Measurements from ENCODE around the gene ZBTB46. TPM values are rescaled to one million over a fixed set of nuclear protein-coding genes. Genes with fewer than 3 reads are reported as not detected.

Gene ZBTB46
- total and polyA plus RNA-seq, 5 donors, result 6.7 to 18.1 (median 15.8) TPM

DNA sequence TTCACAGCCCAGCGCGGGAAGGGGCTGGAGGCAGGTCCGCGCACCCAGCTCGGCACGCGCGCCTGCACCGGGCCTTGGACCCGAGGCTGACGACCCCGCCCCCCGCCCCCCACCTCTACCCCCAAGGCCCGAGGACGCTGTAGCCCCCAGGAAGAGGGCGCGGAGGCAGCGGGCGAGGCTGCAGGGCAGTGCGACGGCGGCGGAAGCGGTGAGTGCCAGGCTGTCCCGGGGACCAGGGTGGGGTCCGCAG lies 93.4 kb downstream of the ZBTB46 start:
- Histone ChIP-seq H3K4me1 (ENCODE audit: control insufficient read depth, insufficient read depth, low read length) (peaks cover 5% of the 10 kb centered on the region), H3K4me3 (ENCODE audit: low read length) (peak overlapping the region; percentile 7), H3K9me3 (ENCODE audit: control insufficient read depth, low read length) (no peaks in the 10 kb centered on the region), H3K27ac (ENCODE audit: low read length) (no peak overlapping the region), H3K27me3 (ENCODE audit: control insufficient read depth, insufficient read depth) (no peaks in the 10 kb centered on the region)
- intact Hi-C loops (cut with DNase I), result loop anchor here in 1 of 4 donors (10.0 kb wide), 1 partner anchor 93 kb away; no protein-coding TSS in a partner anchor
- no peak for DNase-seq
- WGBS, result 14% methylated on average over 26 of the region's 26 CpGs
- no peak for ATAC-seq

DNA sequence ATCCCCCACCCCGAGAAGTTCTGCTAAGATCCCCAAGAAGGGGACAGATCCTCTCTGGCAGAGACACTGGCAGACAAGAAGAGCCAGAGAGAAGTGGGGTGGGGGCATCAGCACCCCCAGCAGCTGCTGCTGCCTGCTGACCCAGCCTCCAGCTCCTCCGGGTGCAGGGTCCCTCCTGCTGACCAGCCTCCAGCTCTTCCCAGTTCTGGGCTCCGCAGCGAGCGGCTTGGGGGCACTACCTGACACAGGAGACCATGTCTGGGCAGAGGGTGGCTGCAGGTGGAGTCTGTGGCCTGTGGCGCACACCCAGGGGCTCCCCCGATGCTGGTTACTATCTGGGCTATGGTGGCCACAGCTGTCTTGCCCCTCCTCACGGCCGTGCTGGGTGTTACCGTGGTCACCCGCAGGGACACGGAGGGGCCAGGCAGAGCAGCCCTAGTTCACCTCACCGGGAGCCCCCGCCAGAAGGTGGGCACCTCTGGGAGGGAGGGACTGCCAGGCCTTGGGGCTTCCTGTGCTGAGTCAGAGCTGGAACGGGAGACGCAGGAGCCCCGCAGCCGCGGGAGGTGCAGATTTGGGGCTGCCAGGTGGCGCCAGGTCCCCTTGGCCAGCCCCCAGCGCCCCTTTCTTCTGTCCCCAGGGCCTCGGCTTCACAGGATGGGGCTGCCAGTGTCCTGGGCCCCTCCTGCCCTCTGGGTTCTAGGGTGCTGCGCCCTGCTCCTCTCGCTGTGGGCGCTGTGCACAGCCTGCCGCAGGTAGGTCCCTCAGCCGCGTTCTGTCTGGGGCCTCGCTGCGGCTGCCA lies 94.0 kb downstream of the ZBTB46 start:
- peak in 2 of 3 donors; percentile 55 to 72 for DNase-seq
- no peaks in the 10 kb centered on the region for H3K9me3 ChIP-seq (ENCODE audit: control insufficient read depth, low read length)
- WGBS, result 53% methylated on average over 30 of the region's 30 CpGs
- no peak for ATAC-seq
- no peaks in the 10 kb centered on the region for H3K27me3 ChIP-seq (ENCODE audit: control insufficient read depth, insufficient read depth)
- intact Hi-C loops (cut with DNase I), result loop anchor here in 1 of 4 donors (10.0 kb wide), 1 partner anchor 92 kb away; no protein-coding TSS in a partner anchor
- H3K27ac ChIP-seq (ENCODE audit: low read length), result no peak overlapping the region
- peaks cover 5% of the 10 kb centered on the region for H3K4me1 ChIP-seq (ENCODE audit: control insufficient read depth, insufficient read depth, low read length)
- H3K4me3 ChIP-seq (ENCODE audit: low read length), result peak overlapping the region; percentile 7

DNA sequence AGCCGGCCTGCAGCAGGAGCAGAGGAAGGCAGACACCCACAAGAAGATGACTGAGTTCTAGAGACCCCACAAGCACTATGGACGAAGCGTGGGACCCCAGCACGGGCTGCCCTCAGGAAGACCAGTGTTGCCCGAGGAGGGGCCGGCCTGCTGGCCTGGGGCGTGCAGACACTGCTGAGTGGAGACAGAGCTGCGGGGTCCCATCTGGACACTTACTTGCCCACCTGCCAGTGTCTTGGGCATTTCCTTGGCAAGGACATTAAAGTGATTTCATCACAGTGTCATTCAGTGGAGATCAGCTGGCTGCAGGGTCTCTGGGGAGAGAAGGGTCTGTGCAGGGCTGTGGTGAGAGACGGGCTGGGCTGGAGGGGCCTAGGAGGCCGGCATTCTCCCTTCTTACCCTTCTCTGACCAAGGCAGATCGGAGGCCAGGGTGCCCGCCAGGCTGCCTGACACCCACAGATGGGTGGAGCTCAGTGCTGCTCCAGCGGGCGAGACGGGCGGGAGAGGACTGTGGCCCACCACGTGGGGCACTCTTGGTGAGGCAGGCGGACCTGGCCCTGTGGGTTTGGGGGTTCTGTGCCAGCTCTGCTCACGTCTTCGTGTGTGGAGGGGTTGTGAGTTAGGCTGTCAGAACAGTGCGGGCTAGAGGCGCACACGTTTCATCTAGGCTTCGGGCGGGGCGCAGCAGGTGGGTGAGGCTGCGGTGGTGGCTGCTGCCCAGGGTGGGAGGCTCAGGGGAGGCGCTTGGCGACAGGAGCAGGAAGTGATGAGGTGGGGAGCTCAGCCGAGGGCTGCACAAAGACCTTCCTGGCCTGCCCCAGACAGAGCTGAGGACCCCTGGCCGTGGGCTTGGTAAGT lies 95.0 kb downstream of the ZBTB46 start, which contains the start of gene LIME1:
LIME1 (plus strand) TSS at position 806 of the 860 bp plus-strand sequence. CDS start 886 bp downstream, outside the sequence.
- ATAC-seq (no peak), DNase-seq (peak in 2 of 3 donors; percentile 70 to 71)
- H3K4me1 ChIP-seq (ENCODE audit: control insufficient read depth, insufficient read depth, low read length), result peaks cover under 1% of the 10 kb centered on the region
- H3K9me3 ChIP-seq (ENCODE audit: control insufficient read depth, low read length), result no peaks in the 10 kb centered on the region
- H3K27ac ChIP-seq (ENCODE audit: low read length), result no peak within 1 kb of the TSS
- H3K4me3 ChIP-seq (ENCODE audit: low read length), result no peak within 1 kb of the TSS
- WGBS, result 81% methylated on average over 31 of the region's 31 CpGs
- no peaks in the 10 kb centered on the region for H3K27me3 ChIP-seq (ENCODE audit: control insufficient read depth, insufficient read depth)
- intact Hi-C loops (cut with DNase I), result loop anchor here in 1 of 4 donors (10.0 kb wide), 1 partner anchor 91 kb away; no protein-coding TSS in a partner anchor

DNA sequence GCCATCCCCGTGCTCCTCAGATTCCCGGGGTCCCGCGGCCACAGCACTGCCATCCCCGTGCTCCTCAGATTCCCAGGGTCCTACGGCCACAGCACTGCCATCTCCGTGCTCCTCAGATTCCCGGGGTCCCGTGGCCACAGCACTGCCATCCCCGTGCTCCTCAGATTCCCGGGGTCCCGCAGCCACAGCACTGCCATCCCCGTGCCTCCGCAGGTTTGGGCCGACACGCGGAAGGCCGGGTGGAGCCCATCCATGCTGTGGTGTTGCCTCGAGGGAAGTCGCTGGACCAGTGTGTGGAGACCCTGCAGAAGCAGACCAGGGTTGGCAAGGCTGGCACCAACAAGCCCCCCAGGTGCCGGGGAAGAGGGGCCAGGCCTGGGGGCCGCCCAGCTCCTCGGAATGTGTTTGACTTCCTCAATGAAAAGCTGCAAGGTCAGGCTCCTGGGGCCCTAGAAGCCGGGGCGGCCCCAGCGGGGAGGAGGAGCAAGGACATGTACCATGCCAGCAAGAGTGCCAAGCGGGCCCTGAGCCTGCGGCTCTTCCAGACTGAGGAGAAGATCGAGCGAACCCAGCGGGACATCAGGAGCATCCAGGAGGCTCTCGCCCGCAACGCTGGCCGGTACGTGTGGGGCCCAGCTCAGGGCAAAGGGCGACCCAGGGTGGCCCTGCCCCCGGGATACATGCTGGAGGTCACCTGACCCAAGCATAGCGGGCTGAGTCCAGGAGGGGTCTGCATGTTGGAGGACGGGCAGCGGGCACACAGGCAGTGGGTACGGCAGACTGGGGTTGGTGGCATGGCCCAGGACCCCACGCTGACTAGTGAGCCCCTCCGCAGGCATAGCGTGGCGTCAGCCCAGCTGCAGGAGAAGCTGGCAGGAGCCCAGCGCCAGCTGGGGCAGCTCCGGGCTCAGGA lies 95.9 kb downstream of the ZBTB46 start:
- Histone ChIP-seq H3K4me1 (ENCODE audit: control insufficient read depth, insufficient read depth, low read length) (no peaks in the 10 kb centered on the region), H3K9me3 (ENCODE audit: control insufficient read depth, low read length) (no peaks in the 10 kb centered on the region), H3K27me3 (ENCODE audit: control insufficient read depth, insufficient read depth) (no peaks in the 10 kb centered on the region), H3K27ac (ENCODE audit: low read length) (no peak overlapping the region), H3K4me3 (ENCODE audit: low read length) (no peak overlapping the region)
- 92% methylated on average over 48 of the region's 48 CpGs for WGBS
- ATAC-seq (no peak), DNase-seq (peak in 1 of 3 donors; percentile 55)
- intact Hi-C loops (cut with DNase I), result loop anchor here in 1 of 4 donors (10.0 kb wide), 1 partner anchor 90 kb away; no protein-coding TSS in a partner anchor

DNA sequence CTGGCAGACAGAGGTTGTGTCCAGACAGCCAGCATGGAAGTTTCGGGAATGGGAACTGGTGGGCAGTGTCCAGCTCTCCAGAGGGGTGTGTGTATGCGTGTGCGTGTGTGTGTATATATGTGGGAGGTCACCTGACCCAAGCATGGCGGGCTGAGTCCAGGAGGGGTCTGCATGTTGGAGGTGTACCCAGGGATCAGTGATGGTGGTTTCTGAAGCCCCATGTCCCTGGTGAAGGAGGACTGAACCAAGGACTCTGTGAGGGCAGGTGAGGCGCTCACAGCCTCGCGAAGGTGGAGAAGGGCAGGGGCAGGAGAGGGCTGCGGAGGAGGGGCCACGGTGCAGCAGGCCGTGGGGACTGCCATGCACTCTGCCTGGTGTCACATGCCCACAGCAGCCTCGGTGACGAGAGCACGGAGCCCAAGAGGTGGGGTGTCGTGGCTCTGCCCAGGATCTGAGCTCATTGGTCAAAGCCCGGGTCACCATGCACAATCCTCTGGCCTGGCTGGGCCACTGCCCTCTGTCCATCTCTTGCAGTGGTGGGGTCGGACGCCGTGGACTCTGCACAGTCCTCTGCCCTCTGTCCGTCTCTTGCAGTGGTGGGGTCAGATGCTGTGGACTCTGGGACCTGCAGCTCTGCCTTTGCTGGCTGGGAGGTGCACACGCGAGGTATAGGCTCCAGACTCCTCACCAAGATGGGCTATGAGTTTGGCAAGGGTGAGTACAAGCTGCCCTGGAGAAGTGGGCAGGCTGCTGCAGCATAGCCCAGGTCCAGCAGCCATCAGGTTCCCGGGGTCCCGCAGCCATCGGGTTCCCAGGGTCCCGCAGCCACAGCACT lies 96.7 kb downstream of the ZBTB46 start:
- WGBS, result 91% methylated on average over 25 of the region's 25 CpGs
- intact Hi-C loops (cut with DNase I), result loop anchor here in 1 of 4 donors (10.0 kb wide), 1 partner anchor 90 kb away; no protein-coding TSS in a partner anchor
- Histone ChIP-seq H3K4me3 (ENCODE audit: low read length) (no peak overlapping the region), H3K4me1 (ENCODE audit: control insufficient read depth, insufficient read depth, low read length) (no peaks in the 10 kb centered on the region), H3K27me3 (ENCODE audit: control insufficient read depth, insufficient read depth) (no peaks in the 10 kb centered on the region), H3K27ac (ENCODE audit: low read length) (no peak overlapping the region), H3K9me3 (ENCODE audit: control insufficient read depth, low read length) (no peaks in the 10 kb centered on the region)
- ATAC-seq (no peak), DNase-seq (no peak)

DNA sequence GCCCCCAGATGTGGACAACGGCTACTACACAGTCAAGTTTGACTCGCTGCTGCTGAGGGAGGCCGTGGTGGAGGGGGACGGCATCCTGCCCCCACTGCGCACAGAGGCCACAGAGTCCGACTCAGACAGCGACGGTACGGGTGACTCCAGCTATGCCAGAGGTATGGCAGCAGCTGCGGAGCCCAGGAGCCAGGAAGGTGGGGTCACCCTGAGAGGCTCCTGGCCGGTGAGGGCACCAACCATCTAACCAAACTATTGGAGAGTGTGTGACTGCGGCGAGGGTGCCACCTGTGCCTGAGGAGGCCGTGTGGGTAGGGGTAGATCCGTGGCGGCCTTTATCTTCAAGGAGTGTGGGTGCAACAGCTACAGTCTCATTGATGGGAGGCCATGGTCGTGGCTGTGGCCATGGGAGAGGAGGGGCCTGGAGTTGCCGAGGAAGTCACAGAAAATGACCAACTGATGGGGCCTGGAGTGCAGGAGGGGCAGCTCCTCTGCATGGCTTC lies 97.4 kb downstream of the ZBTB46 start:
- no peak for DNase-seq
- intact Hi-C loops (cut with DNase I), result loop anchor here in 1 of 4 donors (10.0 kb wide), 1 partner anchor 89 kb away; no protein-coding TSS in a partner anchor
- no peak for ATAC-seq
- H3K27ac ChIP-seq (ENCODE audit: low read length), result no peak overlapping the region
- no peaks in the 10 kb centered on the region for H3K27me3 ChIP-seq (ENCODE audit: control insufficient read depth, insufficient read depth)
- no peak overlapping the region for H3K4me3 ChIP-seq (ENCODE audit: low read length)
- 93% methylated on average over 18 of the region's 18 CpGs for WGBS
- H3K4me1 ChIP-seq (ENCODE audit: control insufficient read depth, insufficient read depth, low read length), result no peaks in the 10 kb centered on the region
- no peaks in the 10 kb centered on the region for H3K9me3 ChIP-seq (ENCODE audit: control insufficient read depth, low read length)

DNA sequence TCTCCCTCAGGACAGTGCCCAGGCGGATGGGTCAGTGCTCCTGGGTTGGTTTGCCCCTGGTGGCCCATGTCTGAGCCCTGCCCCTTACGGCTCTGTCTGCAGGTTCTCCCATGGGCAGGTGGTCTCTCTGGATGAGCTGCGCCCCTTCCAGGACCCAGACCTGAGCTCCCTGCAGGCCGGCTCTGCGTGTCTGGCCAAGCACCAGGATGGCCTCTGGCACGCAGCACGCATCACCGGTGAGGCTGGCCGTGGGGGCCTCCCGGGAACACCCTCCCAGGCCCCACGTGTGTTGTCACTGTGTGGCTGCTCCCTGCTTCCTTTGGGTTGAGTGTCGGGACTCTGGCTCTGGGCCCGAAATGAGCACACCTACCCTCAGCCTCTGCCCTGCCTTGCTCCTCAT lies 97.9 kb downstream of the ZBTB46 start:
- 93% methylated on average over 13 of the region's 13 CpGs for WGBS

DNA sequence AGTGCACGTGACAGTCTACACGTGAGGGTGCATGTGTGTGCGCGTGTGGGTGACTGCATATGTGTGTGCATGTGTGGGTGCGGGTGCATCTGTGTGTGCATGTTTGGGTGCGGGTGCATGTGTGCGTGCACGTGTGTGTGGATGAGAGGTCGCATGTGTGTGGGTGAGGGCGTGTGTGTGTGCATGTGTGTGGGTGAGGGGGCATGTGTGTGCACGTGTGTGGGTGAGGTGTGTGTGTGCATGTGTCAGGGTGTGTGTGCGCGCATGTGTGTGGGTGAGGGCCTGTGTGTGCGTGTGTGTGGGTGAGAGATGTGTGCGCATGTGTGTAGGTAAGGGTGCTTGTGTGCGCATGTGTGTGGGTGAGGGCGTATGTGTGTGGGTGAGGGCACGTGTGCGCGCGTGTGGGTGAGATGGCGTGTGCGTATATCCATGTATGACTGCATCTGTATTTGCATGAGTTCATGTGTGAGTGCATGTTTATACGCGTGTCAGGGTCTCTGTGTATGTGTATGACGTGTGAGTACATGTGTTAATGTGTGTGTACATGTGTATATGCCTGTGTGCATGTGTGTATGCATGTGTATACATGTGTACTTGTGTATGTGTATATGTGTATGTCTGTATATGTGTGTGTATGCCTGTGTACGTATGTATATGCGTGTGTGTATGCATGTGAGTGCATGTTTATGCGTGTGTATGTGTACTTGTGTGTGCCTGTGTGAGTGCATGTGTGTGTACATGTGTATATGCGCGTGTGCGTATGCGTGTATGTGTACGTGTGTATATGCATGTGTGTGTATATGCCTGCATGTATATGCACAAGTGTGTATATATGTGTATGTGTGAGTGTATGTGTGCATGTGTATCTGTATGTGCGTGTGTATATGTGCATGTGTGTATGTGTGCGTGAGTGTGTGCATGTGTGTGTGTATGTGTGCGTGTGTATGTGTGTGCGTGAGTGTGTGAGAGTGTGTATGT lies 98.7 kb downstream of the ZBTB46 start:
- DNase-seq (no peak), ATAC-seq (no peak)
- no peaks in the 10 kb centered on the region for H3K27me3 ChIP-seq (ENCODE audit: control insufficient read depth, insufficient read depth)
- no peak overlapping the region for H3K27ac ChIP-seq (ENCODE audit: low read length)
- H3K4me1 ChIP-seq (ENCODE audit: control insufficient read depth, insufficient read depth, low read length), result no peaks in the 10 kb centered on the region
- 87% methylated on average over 38 of the region's 38 CpGs for WGBS
- intact Hi-C loops (cut with DNase I), result loop anchor here in 1 of 4 donors (10.0 kb wide), 1 partner anchor 88 kb away; no protein-coding TSS in a partner anchor
- H3K9me3 ChIP-seq (ENCODE audit: control insufficient read depth, low read length), result no peaks in the 10 kb centered on the region
- H3K4me3 ChIP-seq (ENCODE audit: low read length), result no peak overlapping the region

More for the DNA sequence above, 97.9 kb downstream of the ZBTB46 start:
- intact Hi-C loops (cut with DNase I), result loop anchor here in 1 of 4 donors (10.0 kb wide), 1 partner anchor 88 kb away; no protein-coding TSS in a partner anchor
- Histone ChIP-seq H3K9me3 (ENCODE audit: control insufficient read depth, low read length) (no peaks in the 10 kb centered on the region), H3K27me3 (ENCODE audit: control insufficient read depth, insufficient read depth) (no peaks in the 10 kb centered on the region), H3K4me1 (ENCODE audit: control insufficient read depth, insufficient read depth, low read length) (no peaks in the 10 kb centered on the region), H3K27ac (ENCODE audit: low read length) (no peak overlapping the region), H3K4me3 (ENCODE audit: low read length) (no peak overlapping the region)
- ATAC-seq (no peak), DNase-seq (peak in 1 of 3 donors; percentile 51)

DNA sequence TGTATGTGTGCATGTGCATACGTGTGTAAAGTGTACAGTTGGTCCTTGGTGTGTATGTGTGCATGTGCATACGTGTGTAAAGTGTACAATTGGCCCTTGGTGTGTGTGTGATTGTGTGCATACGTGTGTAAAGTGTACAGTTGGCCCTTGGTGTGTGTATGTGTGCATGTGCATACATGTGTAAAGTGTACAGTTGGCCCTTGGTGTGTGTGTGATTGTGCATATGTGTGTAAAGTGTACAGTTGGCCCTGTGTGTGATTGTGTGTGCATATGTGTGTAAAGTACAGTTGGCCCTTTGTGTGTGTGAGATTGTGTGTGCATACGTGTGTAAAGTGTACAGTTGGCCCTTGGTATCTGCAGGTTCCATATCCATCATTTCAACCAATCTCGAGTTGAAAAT lies 99.7 kb downstream of the ZBTB46 start:
- no peaks in the 10 kb centered on the region for H3K4me1 ChIP-seq (ENCODE audit: control insufficient read depth, insufficient read depth, low read length)
- H3K9me3 ChIP-seq (ENCODE audit: control insufficient read depth, low read length), result no peaks in the 10 kb centered on the region
- no peaks in the 10 kb centered on the region for H3K27me3 ChIP-seq (ENCODE audit: control insufficient read depth, insufficient read depth)
- no peak for DNase-seq
- intact Hi-C loops (cut with DNase I), result loop anchor here in 1 of 4 donors (10.0 kb wide), 1 partner anchor 87 kb away; no protein-coding TSS in a partner anchor
- whole genome bisulfite sequencing, result 81% methylated on average over 5 of the region's 5 CpGs
- H3K27ac ChIP-seq (ENCODE audit: low read length), result no peak overlapping the region
- no peak overlapping the region for H3K4me3 ChIP-seq (ENCODE audit: low read length)
- ATAC-seq, result no peak
